ENCODE measurements around the gene SOS2. TPM values are rescaled to one million over a fixed set of nuclear protein-coding genes. Genes with fewer than 3 reads are reported as not detected.

The SOS2 gene
- total and polyA plus RNA-seq, 8 donors, result 5.8 to 69.0 (median 27.3) TPM

GRCh38 chr14:50099335-50099734 lies 132.0 kb downstream of the SOS2 start:
- H3K4me3 ChIP-seq, result no peak overlapping the region
- TF ChIP-seq EP300 (IDR thresholded peaks at IDR 0.05) (no peak), CTCF (IDR thresholded peaks at IDR 0.05) (no peak), POLR2AphosphoS5 (IDR thresholded peaks at IDR 0.05) (no peak), POLR2A (IDR thresholded peaks at IDR 0.05) (no peak)
- no peaks in the 10 kb centered on the region for H3K9me3 ChIP-seq
- no peak overlapping the region for H3K27ac ChIP-seq
- intact Hi-C loops (cut with DNase I; ENCODE audit: low total_unique reads), result no loop called here
- peaks cover 0 to 13% (median 6%) of the 10 kb centered on the region in 4 donors for H3K4me1 ChIP-seq
- no peaks in the 10 kb centered on the region for H3K27me3 ChIP-seq
- no peak for DNase-seq
- H3K36me3 ChIP-seq, result peaks cover 0 to 5% (median 0%) of the 10 kb centered on the region in 4 donors
- 65 to 88% (median 82%) methylated on average over 4 of the region's 4 CpGs for WGBS, 5 donors

- Histone ChIP-seq H3K36me3 (peaks cover 0 to 3% (median 0%) of the 10 kb centered on the region in 4 donors), H3K27me3 (no peaks in the 10 kb centered on the region), H3K4me3 (no peak overlapping the region), H3K27ac (no peak overlapping the region), H3K4me1 (peaks cover 0 to under 1% (median 0%) of the 10 kb centered on the region in 4 donors), H3K9me3 (no peaks in the 10 kb centered on the region)
- DNase-seq, result no peak
- intact Hi-C loops (cut with DNase I; ENCODE audit: low total_unique reads), result no loop called here
- TF ChIP-seq EP300 (IDR thresholded peaks at IDR 0.05) (no peak), POLR2AphosphoS5 (IDR thresholded peaks at IDR 0.05) (no peak), POLR2A (IDR thresholded peaks at IDR 0.05) (no peak)
- 28 to 60% (median 47%) methylated on average over 1 of the region's 1 CpG for WGBS, 5 donors
These were observed 135.5 kb downstream of the SOS2 start for GRCh38 chr14:50095895-50096294.

- Histone ChIP-seq H3K27me3 (no peaks in the 10 kb centered on the region), H3K36me3 (peaks cover 0 to 3% (median 0%) of the 10 kb centered on the region in 4 donors), H3K4me3 (no peak overlapping the region), H3K9me3 (no peaks in the 10 kb centered on the region), H3K27ac (no peak overlapping the region), H3K4me1 (no peaks in the 10 kb centered on the region)
- WGBS, 5 donors, result 88 to 96% (median 93%) methylated on average over 11 of the region's 11 CpGs
- no peak for TF ChIP-seq POLR2A (IDR thresholded peaks at IDR 0.05)
- no peak for TF ChIP-seq CTCF (IDR thresholded peaks at IDR 0.05)
- TF ChIP-seq POLR2AphosphoS5 (IDR thresholded peaks at IDR 0.05), result no peak
- TF ChIP-seq EP300 (IDR thresholded peaks at IDR 0.05), result no peak
- DNase-seq, result no peak
- intact Hi-C loops (cut with DNase I; ENCODE audit: low total_unique reads), result no loop called here
These were observed 137.2 kb downstream of the SOS2 start for GRCh38 chr14:50094056-50094755.

- no peak for DNase-seq
- TF ChIP-seq POLR2AphosphoS5 (IDR thresholded peaks at IDR 0.05), result no peak
- TF ChIP-seq CTCF (IDR thresholded peaks at IDR 0.05), result no peak
- peaks cover 0 to 3% (median 0%) of the 10 kb centered on the region in 4 donors for H3K36me3 ChIP-seq
- no peak overlapping the region for H3K27ac ChIP-seq
- no peaks in the 10 kb centered on the region for H3K9me3 ChIP-seq
- H3K27me3 ChIP-seq, result no peaks in the 10 kb centered on the region
- intact Hi-C loops (cut with DNase I; ENCODE audit: low total_unique reads), result no loop called here
- H3K4me1 ChIP-seq, result no peaks in the 10 kb centered on the region
- 38 to 82% (median 63%) methylated on average over 1 to 2 of the region's 2 CpGs for WGBS, 5 donors
- no peak overlapping the region for H3K4me3 ChIP-seq
These were observed 137.9 kb downstream of the SOS2 start for GRCh38 chr14:50093496-50093895.

- H3K36me3 ChIP-seq, result peaks cover 0 to 3% (median 0%) of the 10 kb centered on the region in 4 donors
- 83 to 89% (median 85%) methylated on average over 6 of the region's 6 CpGs for WGBS, 5 donors
- DNase-seq, result no peak
- no peaks in the 10 kb centered on the region for H3K9me3 ChIP-seq
- H3K27ac ChIP-seq, result no peak overlapping the region
- no peaks in the 10 kb centered on the region for H3K27me3 ChIP-seq
- H3K4me1 ChIP-seq, result peaks cover 0 to 6% (median 0%) of the 10 kb centered on the region in 4 donors
- TF ChIP-seq POLR2A (IDR thresholded peaks at IDR 0.05), result no peak
- TF ChIP-seq EP300 (IDR thresholded peaks at IDR 0.05), result no peak
- no peak for TF ChIP-seq POLR2AphosphoS5 (IDR thresholded peaks at IDR 0.05)
- TF ChIP-seq CTCF (IDR thresholded peaks at IDR 0.05), result no peak
- intact Hi-C loops (cut with DNase I; ENCODE audit: low total_unique reads), result no loop called here
- no peak overlapping the region for H3K4me3 ChIP-seq
These were observed 139.3 kb downstream of the SOS2 start for GRCh38 chr14:50092006-50092555.
